ENCODE data around the gene TTC6.

DNA sequence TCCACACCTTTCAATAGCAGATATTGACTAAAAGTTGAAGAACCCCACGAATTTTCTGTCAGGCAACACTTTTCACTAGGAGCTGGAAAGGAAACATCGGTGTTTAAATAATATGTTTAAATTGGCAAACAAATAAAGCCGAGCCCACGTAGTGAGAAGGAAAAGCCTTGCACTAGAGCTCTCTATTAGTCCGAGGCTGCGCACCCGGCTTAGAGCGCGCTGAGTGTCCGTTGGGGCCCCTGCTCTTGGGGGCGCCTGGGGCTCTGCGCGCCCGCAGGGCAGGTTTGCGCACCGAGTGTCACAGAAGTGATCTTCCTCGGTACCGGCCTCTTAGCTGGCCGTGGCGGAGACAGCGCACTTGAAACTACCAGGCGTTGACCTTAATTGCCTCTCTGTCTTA lies 6.4 kb downstream of the TTC6 start:
- TF ChIP-seq, protein P1, sequence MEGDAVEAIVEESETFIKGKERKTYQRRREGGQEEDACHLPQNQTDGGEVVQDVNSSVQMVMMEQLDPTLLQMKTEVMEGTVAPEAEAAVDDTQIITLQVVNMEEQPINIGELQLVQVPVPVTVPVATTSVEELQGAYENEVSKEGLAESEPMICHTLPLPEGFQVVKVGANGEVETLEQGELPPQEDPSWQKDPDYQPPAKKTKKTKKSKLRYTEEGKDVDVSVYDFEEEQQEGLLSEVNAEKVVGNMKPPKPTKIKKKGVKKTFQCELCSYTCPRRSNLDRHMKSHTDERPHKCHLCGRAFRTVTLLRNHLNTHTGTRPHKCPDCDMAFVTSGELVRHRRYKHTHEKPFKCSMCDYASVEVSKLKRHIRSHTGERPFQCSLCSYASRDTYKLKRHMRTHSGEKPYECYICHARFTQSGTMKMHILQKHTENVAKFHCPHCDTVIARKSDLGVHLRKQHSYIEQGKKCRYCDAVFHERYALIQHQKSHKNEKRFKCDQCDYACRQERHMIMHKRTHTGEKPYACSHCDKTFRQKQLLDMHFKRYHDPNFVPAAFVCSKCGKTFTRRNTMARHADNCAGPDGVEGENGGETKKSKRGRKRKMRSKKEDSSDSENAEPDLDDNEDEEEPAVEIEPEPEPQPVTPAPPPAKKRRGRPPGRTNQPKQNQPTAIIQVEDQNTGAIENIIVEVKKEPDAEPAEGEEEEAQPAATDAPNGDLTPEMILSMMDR (IDR thresholded peaks at IDR 0.05; ENCODE audit: low read depth, low read length) = no peak
- TF ChIP-seq POLR2A (IDR thresholded peaks at IDR 0.05; ENCODE audit: extremely low read depth, insufficient read length) = no peak
